ENCODE measurements around the gene MRPS35. TPM values are rescaled to one million over a fixed set of nuclear protein-coding genes. Genes with fewer than 3 reads are reported as not detected.
A peak's percentile ranks its signal among the peaks of the same experiment; 100 is the strongest.

MRPS35 gene
- total and polyA plus RNA-seq, 9 donors = 45.1 to 53.2 (median 48.5) TPM

DNA sequence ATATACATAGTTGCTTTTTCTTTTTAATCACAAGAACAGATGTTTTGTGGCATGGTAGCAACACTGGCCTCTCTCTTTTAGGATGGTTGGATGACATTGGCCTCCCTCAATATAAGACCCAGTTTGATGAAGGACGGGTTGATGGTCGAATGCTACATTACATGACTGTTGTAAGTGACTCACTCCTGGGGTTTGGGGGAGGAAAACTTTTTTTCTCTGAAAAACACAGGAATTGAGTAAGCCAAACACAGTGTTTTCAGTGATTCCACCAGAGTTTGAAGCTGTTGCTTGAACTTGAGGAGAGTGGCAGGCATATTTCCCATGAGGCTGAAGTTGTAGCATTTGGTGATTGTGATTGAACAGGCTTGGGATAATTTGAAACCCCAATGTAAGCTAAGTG lies 28.1 kb upstream of the MRPS35 start:
- Histone ChIP-seq H3K4me1 (ENCODE audit: control insufficient read depth, insufficient read depth, low read length) (no peaks in the 10 kb centered on the region), H3K27me3 (ENCODE audit: control insufficient read depth, insufficient read depth, low read length) (no peaks in the 10 kb centered on the region), H3K9me3 (replicated peaks; ENCODE audit: control insufficient read depth, low read depth, low read length) (no peaks in the 10 kb centered on the region), H3K36me3 (ENCODE audit: control insufficient read depth, insufficient read depth, low read length) (peaks cover 37% of the 10 kb centered on the region), H3K4me3 (ENCODE audit: low read length) (no peak overlapping the region), H3K27ac (ENCODE audit: low read length) (no peak overlapping the region)
- no peak for DNase-seq
- WGBS (ENCODE audit: insufficient coverage) = no CpG with 5 or more reads among the region's 2 CpGs

DNA sequence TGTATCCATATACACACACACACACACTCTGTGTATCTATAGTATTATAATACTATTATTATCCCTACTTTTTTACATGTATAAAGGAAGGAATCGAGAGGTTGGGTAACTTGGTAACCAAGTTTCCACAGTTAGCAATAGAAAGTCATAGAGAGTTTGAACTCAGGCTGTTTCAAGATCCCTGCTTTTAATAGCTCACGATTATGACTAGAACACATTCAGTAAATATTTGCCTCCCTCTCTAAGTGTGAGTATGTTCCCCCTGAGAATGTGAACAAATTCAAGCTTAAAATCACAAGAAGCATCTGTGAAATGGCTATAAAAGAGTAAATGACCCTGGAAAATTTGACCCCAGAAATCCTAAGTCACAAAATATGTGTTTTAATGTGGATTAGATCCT lies 25.4 kb upstream of the MRPS35 start:
- Histone ChIP-seq H3K27me3 (ENCODE audit: control insufficient read depth, insufficient read depth, low read length) (no peaks in the 10 kb centered on the region), H3K9me3 (replicated peaks; ENCODE audit: control insufficient read depth, low read depth, low read length) (no peaks in the 10 kb centered on the region), H3K4me3 (ENCODE audit: low read length) (no peak overlapping the region), H3K27ac (ENCODE audit: low read length) (no peak overlapping the region), H3K4me1 (ENCODE audit: control insufficient read depth, insufficient read depth, low read length) (no peaks in the 10 kb centered on the region), H3K36me3 (ENCODE audit: control insufficient read depth, insufficient read depth, low read length) (peaks cover 44% of the 10 kb centered on the region)
- WGBS (ENCODE audit: insufficient coverage) = no CpG with 5 or more reads among the region's 2 CpGs
- DNase-seq = no peak

DNA sequence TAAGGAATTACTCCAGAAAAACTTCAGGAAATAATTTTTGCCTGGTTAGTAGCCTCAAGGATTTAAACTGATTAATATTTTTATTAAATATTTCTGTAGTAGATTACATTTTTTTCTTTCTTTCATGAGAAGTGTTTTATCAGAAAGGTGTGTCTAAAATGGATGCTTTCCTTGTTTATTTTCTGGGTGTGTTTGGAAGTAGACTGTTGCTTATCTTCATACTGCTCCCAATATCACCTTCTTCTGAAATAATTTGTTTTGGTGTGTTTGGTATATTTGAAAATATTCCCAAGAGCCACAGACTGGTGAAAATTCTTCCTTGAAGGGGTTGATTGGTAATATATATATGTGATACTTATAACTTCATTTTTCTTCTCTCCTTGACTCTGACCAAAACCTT lies 24.5 kb upstream of the MRPS35 start:
- Histone ChIP-seq H3K9me3 (replicated peaks; ENCODE audit: control insufficient read depth, low read depth, low read length) (no peaks in the 10 kb centered on the region), H3K27me3 (ENCODE audit: control insufficient read depth, insufficient read depth, low read length) (no peaks in the 10 kb centered on the region), H3K36me3 (ENCODE audit: control insufficient read depth, insufficient read depth, low read length) (peaks cover 43% of the 10 kb centered on the region), H3K4me3 (ENCODE audit: low read length) (no peak overlapping the region), H3K4me1 (ENCODE audit: control insufficient read depth, insufficient read depth, low read length) (no peaks in the 10 kb centered on the region), H3K27ac (ENCODE audit: low read length) (no peak overlapping the region)
- no peak for DNase-seq

DNA sequence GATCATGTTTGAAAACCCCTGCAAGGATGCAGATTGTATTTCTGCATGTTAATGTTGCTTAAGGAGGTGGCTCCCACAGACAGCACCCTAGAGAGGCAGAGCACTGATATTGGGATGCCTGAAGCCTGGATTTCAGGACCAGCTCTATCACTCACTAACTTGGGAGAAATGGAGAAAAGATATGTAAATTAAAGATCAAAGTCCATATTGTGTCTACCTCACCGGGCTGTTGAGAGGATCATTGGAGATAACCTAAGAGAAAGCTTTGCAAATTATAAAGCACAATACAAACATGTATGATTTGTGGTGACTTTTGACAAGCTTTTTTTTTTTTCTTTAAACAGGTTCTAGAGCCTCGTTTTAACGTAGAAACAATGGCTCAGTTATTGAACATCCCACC lies 22.0 kb upstream of the MRPS35 start:
- H3K36me3 ChIP-seq (ENCODE audit: control insufficient read depth, insufficient read depth, low read length) = peaks cover 44% of the 10 kb centered on the region
- DNase-seq = no peak
- no peak overlapping the region for H3K27ac ChIP-seq (ENCODE audit: low read length)
- H3K4me3 ChIP-seq (ENCODE audit: low read length) = no peak overlapping the region
- 100% methylated on average over 2 of the region's 3 CpGs for WGBS (ENCODE audit: insufficient coverage)
- H3K27me3 ChIP-seq (ENCODE audit: control insufficient read depth, insufficient read depth, low read length) = no peaks in the 10 kb centered on the region
- no peaks in the 10 kb centered on the region for H3K4me1 ChIP-seq (ENCODE audit: control insufficient read depth, insufficient read depth, low read length)
- no peaks in the 10 kb centered on the region for H3K9me3 ChIP-seq (replicated peaks; ENCODE audit: control insufficient read depth, low read depth, low read length)

DNA sequence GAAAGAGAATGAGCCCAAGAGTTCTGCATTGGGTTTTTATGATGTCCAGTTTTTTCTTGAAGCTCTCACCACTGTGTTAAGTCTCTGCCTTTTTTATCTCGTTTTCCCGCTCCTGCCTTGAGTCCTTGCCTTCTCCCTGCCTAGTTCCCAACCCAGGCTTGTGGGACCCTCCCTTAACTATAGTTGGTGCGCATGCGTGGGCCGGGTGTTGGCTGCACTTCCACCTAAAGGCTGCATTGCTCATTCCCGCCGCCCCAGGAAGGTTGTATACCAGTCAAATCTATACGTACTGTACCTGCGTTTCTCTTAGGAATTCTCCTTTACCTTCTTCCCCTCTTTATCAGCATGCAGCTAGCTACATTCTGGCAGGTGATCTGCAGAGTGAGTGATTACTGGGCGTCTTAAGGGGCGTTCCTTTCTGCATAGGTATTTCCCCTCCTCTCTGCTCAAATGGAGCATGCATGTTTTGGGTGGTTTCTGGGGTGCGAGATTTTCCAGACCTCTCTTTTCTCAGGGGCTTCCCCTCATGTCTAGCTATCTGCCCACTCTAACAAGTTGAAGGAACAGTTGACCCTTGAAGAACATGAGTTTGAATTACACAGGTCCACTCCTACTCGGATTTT lies 21.0 kb upstream of the MRPS35 start:
- no peak for DNase-seq
- Histone ChIP-seq H3K36me3 (ENCODE audit: control insufficient read depth, insufficient read depth, low read length) (peaks cover 42% of the 10 kb centered on the region), H3K27ac (ENCODE audit: low read length) (no peak overlapping the region), H3K9me3 (replicated peaks; ENCODE audit: control insufficient read depth, low read depth, low read length) (no peaks in the 10 kb centered on the region), H3K4me1 (ENCODE audit: control insufficient read depth, insufficient read depth, low read length) (no peaks in the 10 kb centered on the region), H3K4me3 (ENCODE audit: low read length) (no peak overlapping the region), H3K27me3 (ENCODE audit: control insufficient read depth, insufficient read depth, low read length) (no peaks in the 10 kb centered on the region)
- WGBS (ENCODE audit: insufficient coverage) = 95% methylated on average over 4 of the region's 13 CpGs

DNA sequence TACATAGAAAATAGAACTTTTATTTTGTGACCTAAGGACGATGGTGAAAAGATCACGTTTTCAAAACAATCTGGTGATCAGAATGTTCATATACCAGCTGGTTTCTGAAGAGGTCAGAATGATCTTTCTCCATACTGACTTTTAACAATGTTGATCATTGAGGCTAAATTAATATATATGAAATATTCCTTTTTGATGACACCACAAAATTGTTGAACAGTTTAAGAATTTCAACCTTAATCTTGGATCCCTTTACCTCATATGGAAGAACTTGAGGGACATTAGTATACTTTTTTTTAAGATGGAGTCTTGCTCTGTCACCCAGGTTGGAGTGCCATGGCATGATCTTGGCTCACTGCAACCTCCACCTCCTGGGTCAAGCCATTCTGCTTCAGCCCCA lies 17.2 kb upstream of the MRPS35 start:
- H3K36me3 ChIP-seq (ENCODE audit: control insufficient read depth, insufficient read depth, low read length) = peaks cover 46% of the 10 kb centered on the region

DNA sequence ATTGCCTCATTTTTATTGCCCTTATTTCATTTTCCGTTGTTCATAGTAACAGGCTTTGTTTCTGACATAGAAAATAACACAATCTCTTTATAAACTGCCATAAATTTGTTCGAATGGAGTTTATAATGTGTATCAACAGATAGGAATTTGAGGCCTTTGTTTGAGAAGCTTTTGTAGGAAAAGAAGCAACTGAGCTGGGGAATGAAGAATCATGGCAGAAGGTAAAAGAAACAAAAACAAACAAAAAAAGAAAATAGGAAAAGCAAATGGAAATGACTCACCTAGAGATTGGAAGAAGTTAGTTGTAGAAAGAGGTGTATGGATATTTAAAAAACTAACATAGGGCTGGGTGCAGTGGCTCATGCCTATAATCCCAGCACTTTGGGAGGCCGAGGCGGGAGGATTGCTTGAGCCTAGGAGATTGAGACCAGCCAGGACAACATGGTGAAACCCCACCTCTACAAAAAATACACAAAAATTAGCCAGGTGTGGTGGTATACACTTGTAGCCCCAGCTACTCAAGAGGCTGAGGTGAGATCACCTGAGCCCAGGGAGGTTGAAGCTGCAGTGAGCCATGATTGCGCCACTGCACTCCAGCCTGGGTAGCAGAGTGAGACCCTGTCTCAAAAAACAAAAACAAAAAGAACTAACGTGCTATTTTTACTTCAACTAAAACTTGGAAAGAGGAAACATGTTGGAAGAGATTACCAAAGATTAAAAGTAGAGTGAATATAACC lies 14.9 kb upstream of the MRPS35 start:
- Histone ChIP-seq H3K27ac (ENCODE audit: low read length) (no peak overlapping the region), H3K27me3 (ENCODE audit: control insufficient read depth, insufficient read depth, low read length) (no peaks in the 10 kb centered on the region), H3K4me1 (ENCODE audit: control insufficient read depth, insufficient read depth, low read length) (no peaks in the 10 kb centered on the region), H3K9me3 (replicated peaks; ENCODE audit: control insufficient read depth, low read depth, low read length) (no peaks in the 10 kb centered on the region), H3K36me3 (ENCODE audit: control insufficient read depth, insufficient read depth, low read length) (peaks cover 28% of the 10 kb centered on the region), H3K4me3 (ENCODE audit: low read length) (no peak overlapping the region)
- no peak for DNase-seq
- no CpG with 5 or more reads among the region's 6 CpGs for WGBS (ENCODE audit: insufficient coverage)

More for the DNA sequence above, 17.2 kb upstream of the MRPS35 start:
- no peak overlapping the region for H3K4me3 ChIP-seq (ENCODE audit: low read length)
- WGBS (ENCODE audit: insufficient coverage) = no CpG with 5 or more reads among the region's 2 CpGs
- no peaks in the 10 kb centered on the region for H3K4me1 ChIP-seq (ENCODE audit: control insufficient read depth, insufficient read depth, low read length)
- no peaks in the 10 kb centered on the region for H3K27me3 ChIP-seq (ENCODE audit: control insufficient read depth, insufficient read depth, low read length)
- DNase-seq = no peak
- no peak overlapping the region for H3K27ac ChIP-seq (ENCODE audit: low read length)
- no peaks in the 10 kb centered on the region for H3K9me3 ChIP-seq (replicated peaks; ENCODE audit: control insufficient read depth, low read depth, low read length)

DNA sequence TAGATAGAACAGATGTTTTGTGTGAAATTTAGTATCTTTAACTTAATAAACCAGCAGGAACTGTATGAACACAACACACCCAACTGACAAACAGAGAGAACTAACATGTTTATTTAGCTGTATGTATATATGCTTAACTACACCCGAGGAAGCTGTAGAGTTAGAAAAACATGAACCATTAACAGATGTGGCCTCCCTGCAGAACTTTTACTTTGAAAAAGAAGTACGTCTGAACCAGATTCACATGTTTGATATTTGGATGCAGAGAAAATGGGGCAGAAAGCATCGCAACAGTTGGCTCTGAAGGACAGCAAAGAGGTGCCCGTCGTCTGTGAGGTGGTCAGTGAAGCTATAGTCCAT lies 14.4 kb upstream of the MRPS35 start, which contains the start of gene REP15:
Gene REP15 (plus strand): TSS at position 155 of the 360 bp plus-strand sequence. CDS start 116 bp downstream, at position 271.
- peaks cover 26% of the 10 kb centered on the region for H3K36me3 ChIP-seq (ENCODE audit: control insufficient read depth, insufficient read depth, low read length)
- H3K27ac ChIP-seq (ENCODE audit: low read length) = no peak within 1 kb of the TSS
- no peaks in the 10 kb centered on the region for H3K27me3 ChIP-seq (ENCODE audit: control insufficient read depth, insufficient read depth, low read length)
- no peak for DNase-seq
- no peak within 1 kb of the TSS for H3K4me3 ChIP-seq (ENCODE audit: low read length)
- WGBS (ENCODE audit: insufficient coverage) = 83% methylated on average over 4 of the region's 5 CpGs
- H3K4me1 ChIP-seq (ENCODE audit: control insufficient read depth, insufficient read depth, low read length) = no peaks in the 10 kb centered on the region
- no peaks in the 10 kb centered on the region for H3K9me3 ChIP-seq (replicated peaks; ENCODE audit: control insufficient read depth, low read depth, low read length)

DNA sequence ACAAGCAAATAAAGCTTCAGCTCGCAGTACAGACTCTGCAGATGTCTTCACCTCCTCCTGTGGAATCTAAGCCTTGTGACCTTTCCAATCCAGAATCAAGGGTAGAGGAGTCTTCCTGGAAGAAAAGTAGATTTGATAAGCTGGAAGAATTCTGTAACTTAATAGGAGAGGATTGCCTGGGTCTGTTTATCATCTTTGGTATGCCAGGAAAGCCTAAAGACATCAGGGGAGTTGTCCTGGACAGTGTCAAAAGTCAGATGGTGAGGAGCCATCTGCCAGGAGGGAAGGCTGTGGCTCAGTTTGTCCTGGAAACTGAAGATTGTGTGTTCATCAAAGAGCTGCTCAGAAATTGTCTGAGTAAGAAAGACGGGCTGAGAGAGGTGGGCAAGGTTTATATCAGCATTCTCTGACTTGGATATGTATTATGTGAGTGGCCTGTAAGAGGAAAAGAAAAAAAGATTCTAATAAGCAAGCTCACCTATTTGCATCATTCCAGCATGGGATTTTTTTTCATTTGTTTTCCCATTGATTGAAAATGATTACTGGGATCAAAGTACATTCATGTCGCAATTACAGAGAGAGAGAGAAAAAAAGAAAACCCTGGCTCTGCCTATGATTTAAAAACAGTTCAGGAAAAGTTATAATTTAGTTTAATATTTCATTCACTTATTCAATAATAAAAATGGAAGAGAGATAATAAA lies 13.6 kb upstream of the MRPS35 start:
- Histone ChIP-seq H3K36me3 (ENCODE audit: control insufficient read depth, insufficient read depth, low read length) (peaks cover 24% of the 10 kb centered on the region), H3K27ac (ENCODE audit: low read length) (no peak overlapping the region), H3K4me3 (ENCODE audit: low read length) (no peak overlapping the region), H3K4me1 (ENCODE audit: control insufficient read depth, insufficient read depth, low read length) (no peaks in the 10 kb centered on the region), H3K9me3 (replicated peaks; ENCODE audit: control insufficient read depth, low read depth, low read length) (no peaks in the 10 kb centered on the region), H3K27me3 (ENCODE audit: control insufficient read depth, insufficient read depth, low read length) (no peaks in the 10 kb centered on the region)
- no peak for DNase-seq
- no CpG with 5 or more reads among the region's 3 CpGs for WGBS (ENCODE audit: insufficient coverage)

DNA sequence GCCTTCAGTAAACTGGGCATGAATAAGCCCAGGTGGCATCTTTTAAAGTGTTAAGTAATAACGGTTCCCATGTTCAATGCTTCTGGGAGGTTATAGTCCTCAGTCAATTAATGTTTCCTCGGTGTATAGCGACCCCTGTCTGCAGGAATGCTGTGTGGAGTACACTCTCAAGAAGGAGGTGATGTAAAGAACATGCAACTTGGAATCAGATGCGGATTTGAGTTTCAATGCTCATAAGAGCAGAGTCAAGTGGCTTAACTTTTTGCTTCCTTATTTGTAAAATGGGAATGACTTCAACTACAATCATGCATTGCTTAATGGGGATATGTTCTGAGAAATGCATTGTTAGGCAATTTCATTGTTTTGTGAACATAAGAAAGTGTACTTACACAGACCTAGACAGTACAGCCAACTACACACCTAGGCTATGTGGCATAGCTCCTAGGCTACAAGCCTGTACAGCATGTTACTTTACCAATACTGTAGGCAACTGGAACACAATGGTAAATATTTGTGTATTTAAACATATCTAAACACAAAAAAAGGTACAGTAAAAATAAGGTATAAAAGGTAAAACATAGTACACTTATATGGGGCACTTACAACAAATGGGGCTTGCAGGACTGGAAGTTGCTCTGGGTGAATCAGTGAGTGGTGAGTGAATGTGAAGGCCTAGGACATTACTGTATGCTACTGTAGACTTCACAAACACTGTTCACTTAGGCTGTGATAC lies 6.7 kb upstream of the MRPS35 start:
- H3K27ac ChIP-seq (ENCODE audit: low read length) = no peak overlapping the region
- H3K9me3 ChIP-seq (replicated peaks; ENCODE audit: control insufficient read depth, low read depth, low read length) = no peaks in the 10 kb centered on the region
- peak; percentile 83 for DNase-seq
- no peaks in the 10 kb centered on the region for H3K36me3 ChIP-seq (ENCODE audit: control insufficient read depth, insufficient read depth, low read length)
- H3K4me3 ChIP-seq (ENCODE audit: low read length) = no peak overlapping the region
- no peaks in the 10 kb centered on the region for H3K4me1 ChIP-seq (ENCODE audit: control insufficient read depth, insufficient read depth, low read length)
- WGBS (ENCODE audit: insufficient coverage) = 0% methylated on average over 4 of the region's 4 CpGs
- H3K27me3 ChIP-seq (ENCODE audit: control insufficient read depth, insufficient read depth, low read length) = no peaks in the 10 kb centered on the region
